Measurements from ENCODE around the gene GPR151. TPM values are rescaled to one million over a fixed set of nuclear protein-coding genes. Genes with fewer than 3 reads are reported as not detected.
A peak's percentile ranks its signal among the peaks of the same experiment; 100 is the strongest.

GPR151 gene
- polyA plus RNA-seq, 4 donors = 0.01 TPM; not detected in 3

DNA sequence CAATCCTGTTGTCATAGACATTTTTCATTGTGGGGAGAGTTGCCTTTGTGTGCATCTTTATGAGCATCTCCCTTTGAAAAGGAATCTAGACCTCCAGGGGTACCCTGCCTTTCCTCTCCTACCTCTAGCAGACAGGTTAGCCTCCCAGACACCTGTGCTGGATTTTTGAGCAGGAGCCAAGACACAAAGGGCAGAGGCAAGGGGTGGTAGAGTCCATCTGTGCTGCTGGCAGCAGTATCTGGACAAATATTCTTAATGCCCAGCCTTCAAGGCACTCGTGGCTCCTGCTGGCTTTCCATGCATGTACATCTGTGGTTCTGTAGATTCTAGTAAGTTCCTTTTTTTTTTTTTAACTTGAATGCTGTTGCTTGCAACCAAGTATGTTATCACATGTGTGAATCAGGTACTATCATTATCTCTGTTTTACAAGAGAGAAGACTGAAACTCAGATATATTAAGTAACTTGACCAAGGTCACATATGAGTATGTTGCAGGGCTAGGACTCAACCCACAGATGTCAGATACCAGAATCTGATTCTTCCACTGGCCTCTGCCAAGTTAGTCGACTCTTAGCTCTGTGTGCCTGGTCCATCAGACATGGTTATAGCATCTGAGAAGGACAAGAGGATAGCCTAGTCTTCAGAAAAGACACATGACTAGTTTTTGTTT, 32.9 kb upstream of the GPR151 start:
- H3K9me3 ChIP-seq (ENCODE audit: control insufficient read depth in 2 of 2, insufficient read depth in 1 of 2, low read depth in 1 of 2, low read length in 1 of 2) = no peaks in the 10 kb centered on the region
- H3K36me3 ChIP-seq (ENCODE audit: control insufficient read depth in 3 of 3, insufficient read depth in 2 of 3, low read depth in 1 of 3, low read length in 3 of 3) = no peaks in the 10 kb centered on the region
- WGBS, 3 donors = 26 to 42% (median 29%) methylated on average over 2 of the region's 2 CpGs
- peaks cover 0 to 5% (median 0%) of the 10 kb centered on the region in 3 donors for H3K27me3 ChIP-seq (ENCODE audit: control insufficient read depth in 3 of 3, insufficient read depth in 3 of 3, low read length in 3 of 3)
- H3K4me3 ChIP-seq (ENCODE audit: low read depth in 1 of 3, low read length in 3 of 3) = no peak overlapping the region
- DNase-seq (no peak), FAIRE-seq (no peak)
- H3K27ac ChIP-seq (ENCODE audit: low read depth in 1 of 3, low read length in 2 of 3) = no peak overlapping the region
- no peaks in the 10 kb centered on the region for H3K4me1 ChIP-seq (ENCODE audit: control insufficient read depth in 3 of 3, insufficient read depth in 2 of 3, low read depth in 1 of 3, low read length in 2 of 3)

DNA sequence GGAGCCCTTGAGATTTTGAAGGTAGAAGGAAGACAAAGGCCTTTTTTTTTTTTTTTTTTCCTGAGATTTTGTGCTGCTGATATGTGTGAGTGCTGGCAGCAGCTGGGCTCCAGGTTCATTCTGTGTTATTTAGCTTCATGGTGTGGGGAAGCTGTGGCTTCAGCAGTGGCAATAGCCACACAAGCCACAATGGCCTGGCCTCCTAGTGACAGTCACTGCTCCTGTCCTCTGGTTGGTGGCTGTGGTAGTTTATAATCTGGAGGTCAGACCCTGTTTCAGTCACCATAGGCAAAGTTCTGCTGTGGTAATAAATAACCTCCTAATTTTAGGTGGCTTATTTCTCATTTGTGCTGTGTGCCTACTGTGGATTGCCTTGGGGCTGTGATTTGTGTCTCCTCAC, 28.2 kb upstream of the GPR151 start:
- Histone ChIP-seq H3K27me3 (ENCODE audit: control insufficient read depth in 3 of 3, insufficient read depth in 3 of 3, low read length in 3 of 3) (peaks cover 0 to 2% (median 0%) of the 10 kb centered on the region in 3 donors), H3K9me3 (ENCODE audit: control insufficient read depth in 2 of 2, insufficient read depth in 1 of 2, low read depth in 1 of 2, low read length in 1 of 2) (no peaks in the 10 kb centered on the region), H3K27ac (ENCODE audit: low read depth in 1 of 3, low read length in 2 of 3) (no peak overlapping the region), H3K4me3 (ENCODE audit: low read depth in 1 of 3, low read length in 3 of 3) (no peak overlapping the region), H3K36me3 (ENCODE audit: control insufficient read depth in 3 of 3, insufficient read depth in 2 of 3, low read depth in 1 of 3, low read length in 3 of 3) (no peaks in the 10 kb centered on the region), H3K4me1 (ENCODE audit: control insufficient read depth in 3 of 3, insufficient read depth in 2 of 3, low read depth in 1 of 3, low read length in 2 of 3) (no peaks in the 10 kb centered on the region)
- DNase-seq (no peak), FAIRE-seq (no peak)

DNA sequence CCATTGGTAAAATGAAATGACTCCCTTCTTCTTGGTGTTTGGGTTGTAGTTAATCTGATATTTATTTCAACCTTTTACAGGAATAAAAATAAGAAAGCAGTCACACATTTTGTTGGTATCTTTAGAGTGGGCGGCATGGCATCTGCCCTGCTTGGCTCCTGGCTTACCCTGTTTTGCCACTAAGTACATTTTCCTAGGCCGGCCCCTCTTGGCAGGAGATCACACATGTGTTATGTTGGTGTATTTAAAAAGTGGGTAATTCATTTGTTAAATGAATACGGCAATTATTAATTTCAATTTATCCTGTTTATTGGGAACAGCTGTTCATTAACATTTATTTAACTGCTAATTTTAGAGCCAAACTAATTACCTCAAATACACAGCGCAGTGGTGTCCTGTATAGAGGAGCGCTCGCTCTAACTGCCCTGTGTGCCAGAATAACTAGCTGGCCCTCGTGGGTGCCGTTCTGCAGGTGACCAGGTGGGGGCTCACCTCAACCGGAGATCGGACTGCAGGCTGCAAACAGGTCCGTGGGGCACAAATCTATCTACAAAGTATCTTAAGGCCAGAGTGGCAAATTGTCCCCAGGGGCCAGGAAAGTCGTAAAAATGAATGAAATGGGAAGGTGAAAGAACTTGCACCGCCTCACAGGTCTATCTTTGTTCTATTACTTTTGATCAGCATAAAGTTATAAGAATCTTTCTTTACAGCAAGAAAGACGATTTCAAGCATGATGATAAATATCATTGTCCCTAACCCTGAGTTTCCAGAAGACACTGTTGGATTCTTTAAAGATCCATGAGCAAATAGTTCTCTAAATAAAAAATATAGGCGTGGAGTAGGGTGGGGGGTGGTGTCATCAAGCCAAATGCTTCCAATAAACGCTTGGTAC, 26.2 kb upstream of the GPR151 start:
- peak; percentile 59 to 60 for DNase-seq
- H3K27me3 ChIP-seq (ENCODE audit: control insufficient read depth in 3 of 3, insufficient read depth in 3 of 3, low read length in 3 of 3) = no peaks in the 10 kb centered on the region
- H3K4me1 ChIP-seq (ENCODE audit: control insufficient read depth in 3 of 3, insufficient read depth in 2 of 3, low read depth in 1 of 3, low read length in 2 of 3) = no peaks in the 10 kb centered on the region
- no peak for FAIRE-seq
- H3K9me3 ChIP-seq (ENCODE audit: control insufficient read depth in 2 of 2, insufficient read depth in 1 of 2, low read depth in 1 of 2, low read length in 1 of 2) = no peaks in the 10 kb centered on the region
- H3K4me3 ChIP-seq (ENCODE audit: low read depth in 1 of 3, low read length in 3 of 3) = no peak overlapping the region
- no peaks in the 10 kb centered on the region for H3K36me3 ChIP-seq (ENCODE audit: control insufficient read depth in 3 of 3, insufficient read depth in 2 of 3, low read depth in 1 of 3, low read length in 3 of 3)
- no peak overlapping the region for H3K27ac ChIP-seq (ENCODE audit: low read depth in 1 of 3, low read length in 2 of 3)
- WGBS, 3 donors = 17 to 27% (median 23%) methylated on average over 16 of the region's 16 CpGs

DNA sequence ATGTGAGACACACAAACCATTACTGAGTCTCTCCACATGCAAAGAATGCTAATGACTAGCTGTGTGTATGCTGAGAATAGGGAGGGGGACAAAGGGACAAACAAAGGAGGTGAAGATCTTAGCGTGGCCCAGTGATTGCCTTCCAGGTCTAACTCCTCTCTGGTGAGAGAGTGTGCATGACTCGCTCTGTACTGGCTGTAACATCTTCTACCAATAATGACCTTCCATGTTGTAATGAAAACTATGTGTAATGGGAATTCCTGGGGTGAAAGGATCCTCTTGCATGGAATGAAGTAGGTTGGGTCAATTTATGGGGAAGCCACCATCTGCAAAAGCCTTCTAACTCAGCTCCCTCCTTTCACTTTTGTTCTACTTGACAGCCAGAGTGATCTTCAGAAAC, 24.4 kb upstream of the GPR151 start:
- H3K9me3 ChIP-seq (ENCODE audit: control insufficient read depth in 2 of 2, insufficient read depth in 1 of 2, low read depth in 1 of 2, low read length in 1 of 2) = no peaks in the 10 kb centered on the region
- H3K4me3 ChIP-seq (ENCODE audit: low read depth in 1 of 3, low read length in 3 of 3) = no peak overlapping the region
- no peaks in the 10 kb centered on the region for H3K36me3 ChIP-seq (ENCODE audit: control insufficient read depth in 3 of 3, insufficient read depth in 2 of 3, low read depth in 1 of 3, low read length in 3 of 3)
- 76 to 81% (median 78%) methylated on average over 2 of the region's 2 CpGs for WGBS, 3 donors
- no peak overlapping the region for H3K27ac ChIP-seq (ENCODE audit: low read depth in 1 of 3, low read length in 2 of 3)
- H3K4me1 ChIP-seq (ENCODE audit: control insufficient read depth in 3 of 3, insufficient read depth in 2 of 3, low read depth in 1 of 3, low read length in 2 of 3) = no peaks in the 10 kb centered on the region
- DNase-seq (no peak), FAIRE-seq (no peak)
- no peaks in the 10 kb centered on the region for H3K27me3 ChIP-seq (ENCODE audit: control insufficient read depth in 3 of 3, insufficient read depth in 3 of 3, low read length in 3 of 3)

DNA sequence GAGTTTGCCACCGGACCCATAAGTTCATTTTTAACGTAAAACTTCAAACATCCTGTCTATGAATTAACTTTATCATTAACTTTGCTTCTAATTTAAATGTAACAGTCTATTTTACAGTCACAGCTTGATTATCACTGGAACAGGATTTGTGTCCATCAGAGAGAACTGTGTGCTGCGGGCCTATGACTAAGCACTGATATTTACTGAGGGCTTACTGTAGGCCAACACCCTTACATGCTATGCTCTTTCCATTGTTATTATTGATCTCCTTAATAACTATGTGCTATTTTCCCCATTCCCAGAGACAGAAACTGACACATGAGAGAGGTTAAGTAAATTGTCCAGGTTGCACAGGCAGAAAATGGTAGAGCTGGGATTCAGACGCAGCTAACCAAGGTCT, 24.0 kb upstream of the GPR151 start:
- no peak overlapping the region for H3K27ac ChIP-seq (ENCODE audit: low read depth in 1 of 3, low read length in 2 of 3)
- H3K36me3 ChIP-seq (ENCODE audit: control insufficient read depth in 3 of 3, insufficient read depth in 2 of 3, low read depth in 1 of 3, low read length in 3 of 3) = no peaks in the 10 kb centered on the region
- H3K27me3 ChIP-seq (ENCODE audit: control insufficient read depth in 3 of 3, insufficient read depth in 3 of 3, low read length in 3 of 3) = no peaks in the 10 kb centered on the region
- H3K4me1 ChIP-seq (ENCODE audit: control insufficient read depth in 3 of 3, insufficient read depth in 2 of 3, low read depth in 1 of 3, low read length in 2 of 3) = no peaks in the 10 kb centered on the region
- FAIRE-seq (no peak), DNase-seq (no peak)
- no peaks in the 10 kb centered on the region for H3K9me3 ChIP-seq (ENCODE audit: control insufficient read depth in 2 of 2, insufficient read depth in 1 of 2, low read depth in 1 of 2, low read length in 1 of 2)
- 75 to 85% (median 78%) methylated on average over 4 of the region's 4 CpGs for WGBS, 3 donors
- no peak overlapping the region for H3K4me3 ChIP-seq (ENCODE audit: low read depth in 1 of 3, low read length in 3 of 3)

DNA sequence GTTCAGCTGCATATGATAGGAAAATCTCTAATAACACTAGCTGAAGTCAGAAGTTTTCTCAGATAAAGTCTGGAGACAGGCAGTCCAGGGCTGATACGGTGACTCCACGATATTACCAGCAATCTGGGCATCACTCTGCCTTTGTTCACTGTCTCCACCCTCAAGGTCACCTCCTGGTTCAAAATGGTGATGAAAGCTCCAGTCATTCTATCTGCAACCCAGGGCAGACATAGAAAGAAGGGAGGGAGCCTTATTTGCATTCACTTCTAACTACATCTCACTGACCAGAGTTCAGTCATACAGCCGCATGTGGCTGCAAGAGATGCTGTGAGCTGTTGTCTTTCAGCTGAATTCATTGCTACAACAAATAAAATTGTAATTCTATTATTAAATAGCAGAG, 22.4 kb upstream of the GPR151 start:
- no peak overlapping the region for H3K4me3 ChIP-seq (ENCODE audit: low read depth in 1 of 3, low read length in 3 of 3)
- WGBS, 3 donors = 52 to 73% (median 65%) methylated on average over 3 of the region's 3 CpGs
- no peaks in the 10 kb centered on the region for H3K9me3 ChIP-seq (ENCODE audit: control insufficient read depth in 2 of 2, insufficient read depth in 1 of 2, low read depth in 1 of 2, low read length in 1 of 2)
- DNase-seq (no peak), FAIRE-seq (no peak)
- H3K4me1 ChIP-seq (ENCODE audit: control insufficient read depth in 3 of 3, insufficient read depth in 2 of 3, low read depth in 1 of 3, low read length in 2 of 3) = no peaks in the 10 kb centered on the region
- no peak overlapping the region for H3K27ac ChIP-seq (ENCODE audit: low read depth in 1 of 3, low read length in 2 of 3)
- no peaks in the 10 kb centered on the region for H3K36me3 ChIP-seq (ENCODE audit: control insufficient read depth in 3 of 3, insufficient read depth in 2 of 3, low read depth in 1 of 3, low read length in 3 of 3)
- H3K27me3 ChIP-seq (ENCODE audit: control insufficient read depth in 3 of 3, insufficient read depth in 3 of 3, low read length in 3 of 3) = no peaks in the 10 kb centered on the region

DNA sequence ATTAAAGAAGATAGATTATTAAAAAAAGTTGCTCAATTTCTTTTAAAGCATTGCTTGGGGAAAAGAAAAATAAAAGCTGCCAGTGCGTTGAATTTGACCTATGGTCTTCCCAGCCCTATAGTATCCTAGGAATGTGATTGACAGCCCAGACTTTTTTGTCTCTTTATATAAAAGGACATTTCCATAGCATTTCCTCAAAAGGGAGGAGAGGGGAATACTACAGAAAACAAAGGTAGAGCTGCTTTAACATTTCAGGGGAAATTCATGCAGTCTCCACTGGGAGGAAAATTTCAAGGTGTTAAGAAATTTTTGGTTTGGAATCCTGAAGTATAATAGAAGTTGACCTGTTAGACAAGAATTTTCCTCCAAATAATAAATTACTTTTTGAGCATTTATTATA, 17.9 kb upstream of the GPR151 start:
- H3K9me3 ChIP-seq (ENCODE audit: control insufficient read depth in 2 of 2, insufficient read depth in 1 of 2, low read depth in 1 of 2, low read length in 1 of 2) = no peaks in the 10 kb centered on the region
- H3K36me3 ChIP-seq (ENCODE audit: control insufficient read depth in 3 of 3, insufficient read depth in 2 of 3, low read depth in 1 of 3, low read length in 3 of 3) = no peaks in the 10 kb centered on the region
- 0% methylated on average over 1 of the region's 1 CpG for WGBS, 3 donors
- FAIRE-seq (no peak), DNase-seq (no peak)
- H3K27me3 ChIP-seq (ENCODE audit: control insufficient read depth in 3 of 3, insufficient read depth in 3 of 3, low read length in 3 of 3) = no peaks in the 10 kb centered on the region
- H3K4me1 ChIP-seq (ENCODE audit: control insufficient read depth in 3 of 3, insufficient read depth in 2 of 3, low read depth in 1 of 3, low read length in 2 of 3) = no peaks in the 10 kb centered on the region
- H3K27ac ChIP-seq (ENCODE audit: low read depth in 1 of 3, low read length in 2 of 3) = no peak overlapping the region
- no peak overlapping the region for H3K4me3 ChIP-seq (ENCODE audit: low read depth in 1 of 3, low read length in 3 of 3)

DNA sequence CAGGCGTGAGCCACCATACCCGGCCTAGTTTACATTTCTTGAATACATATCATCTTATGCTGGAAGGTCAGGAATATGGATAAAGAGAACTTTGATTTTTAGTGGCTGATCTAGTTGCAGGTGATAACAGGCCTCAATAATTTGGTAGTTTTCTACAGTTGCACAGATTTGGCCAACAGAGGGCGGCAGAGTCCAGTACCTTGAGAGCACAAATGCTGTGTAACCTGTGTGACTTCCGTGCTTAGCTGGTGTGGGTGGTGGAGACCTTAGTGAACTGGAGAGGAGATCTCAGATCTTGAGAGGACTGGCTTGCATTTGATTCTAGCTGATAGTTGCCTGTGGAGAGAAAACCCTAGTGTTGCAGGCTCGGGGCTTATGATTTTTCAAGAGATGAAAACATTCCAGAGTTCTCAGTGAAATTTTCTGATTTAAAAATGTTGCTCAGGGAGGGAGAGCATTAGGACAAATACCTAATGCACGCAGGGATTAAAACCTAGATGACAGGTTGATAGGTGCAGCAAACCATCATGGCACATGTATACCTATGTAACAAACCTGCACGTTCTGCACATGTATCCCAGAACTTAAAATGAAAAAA, 17.4 kb upstream of the GPR151 start:
- no peak for FAIRE-seq
- no peaks in the 10 kb centered on the region for H3K9me3 ChIP-seq (ENCODE audit: control insufficient read depth in 2 of 2, insufficient read depth in 1 of 2, low read depth in 1 of 2, low read length in 1 of 2)
- no peak overlapping the region for H3K27ac ChIP-seq (ENCODE audit: low read depth in 1 of 3, low read length in 2 of 3)
- DNase-seq = peak; percentile 74 to 75
- 37 to 39% (median 39%) methylated on average over 7 of the region's 7 CpGs for WGBS, 3 donors
- H3K4me3 ChIP-seq (ENCODE audit: low read depth in 1 of 3, low read length in 3 of 3) = no peak overlapping the region
- no peaks in the 10 kb centered on the region for H3K4me1 ChIP-seq (ENCODE audit: control insufficient read depth in 3 of 3, insufficient read depth in 2 of 3, low read depth in 1 of 3, low read length in 2 of 3)
- no peaks in the 10 kb centered on the region for H3K27me3 ChIP-seq (ENCODE audit: control insufficient read depth in 3 of 3, insufficient read depth in 3 of 3, low read length in 3 of 3)
- no peaks in the 10 kb centered on the region for H3K36me3 ChIP-seq (ENCODE audit: control insufficient read depth in 3 of 3, insufficient read depth in 2 of 3, low read depth in 1 of 3, low read length in 3 of 3)

Data from small intestine (tissue), 7 donors.